Neutrophil (primary cell): ENCODE measurements around the gene DMBX1.

ENCODE experiments used
- H3K27ac ChIP-seq: fragments of 200-600 bp; sonication (generic); 2 replicates; pipeline ENCODE4 v1.5.1; 2016; ENCODE audit warnings: mild to moderate bottlenecking, moderate library complexity
- H3K27me3 ChIP-seq: fragments of 200-600 bp; sonication (generic); 2 replicates; pipeline ENCODE4 v1.6.0; 2016; ENCODE audit warnings: mild to moderate bottlenecking
- H3K36me3 ChIP-seq: fragments of 200-600 bp; sonication (generic); 2 replicates; pipeline ENCODE4 v1.5.1; 2017
- H3K4me1 ChIP-seq, 2 experiments: fragments of 200-600 bp in 1 of 2; sonication (generic) in 1 of 2; 1 replicate in 1 of 2; 2 replicates in 1 of 2; pipeline versions ENCODE4 v1.5.1 to v1.6.1; 2013 to 2016; ENCODE audit warnings: low read depth in 1 of 2, low read length in 1 of 2, mild to moderate bottlenecking in 1 of 2, moderate library complexity in 1 of 2; ENCODE audit not compliant: control insufficient read depth in 1 of 2, insufficient read depth in 1 of 2
- H3K4me3 ChIP-seq, 2 experiments: fragments of 200-600 bp in 1 of 2; sonication (generic) in 1 of 2; 1 replicate in 1 of 2; 2 replicates in 1 of 2; pipeline ENCODE4 v1.5.1; 2013 to 2016; ENCODE audit warnings: low read depth in 1 of 2, low read length in 1 of 2, mild to moderate bottlenecking in 1 of 2, moderate library complexity in 1 of 2
- H3K9me3 ChIP-seq: fragments of 200-600 bp; sonication (generic); 2 replicates; pipeline ENCODE4 v1.5.1; 2016
- CTCF ChIP-seq: fragments of 200-600 bp; sonication (generic); IDR thresholded peaks from 2 replicates; pipeline ENCODE4 v1.5.1; 2016; ENCODE audit warnings: antibody characterized with exemption

Gene DMBX1

GRCh38 chr1:46467183-46467504 lies 22.5 kb upstream of the DMBX1 start:
- Histone ChIP-seq H3K36me3 (no peaks in the 10 kb centered on the region), H3K9me3 (no peaks in the 10 kb centered on the region), H3K4me1 (peaks cover 0 to 9% of the 10 kb centered on the region in 2 experiments), H3K27ac (no peak overlapping the region), H3K27me3 (peaks cover 100% of the 10 kb centered on the region), H3K4me3 (no peak overlapping the region)
- TF ChIP-seq CTCF = no peak

GRCh38 chr1:46469881-46470280 lies 19.8 kb upstream of the DMBX1 start:
- no peak for TF ChIP-seq CTCF
- H3K27ac ChIP-seq = no peak overlapping the region
- no peak overlapping the region for H3K4me3 ChIP-seq
- peaks cover 0 to 9% of the 10 kb centered on the region in 2 experiments for H3K4me1 ChIP-seq
- H3K36me3 ChIP-seq = no peaks in the 10 kb centered on the region
- no peaks in the 10 kb centered on the region for H3K9me3 ChIP-seq
- H3K27me3 ChIP-seq = peaks cover 99% of the 10 kb centered on the region

GRCh38 chr1:46471848-46472492 lies 17.7 kb upstream of the DMBX1 start:
- H3K4me1 ChIP-seq = peaks cover 0 to 2% of the 10 kb centered on the region in 2 experiments
- H3K27ac ChIP-seq = no peak overlapping the region
- H3K36me3 ChIP-seq = no peaks in the 10 kb centered on the region
- H3K27me3 ChIP-seq = peaks cover 99% of the 10 kb centered on the region
- H3K9me3 ChIP-seq = no peaks in the 10 kb centered on the region
- no peak overlapping the region for H3K4me3 ChIP-seq
- no peak for TF ChIP-seq CTCF

GRCh38 chr1:46472498-46473181 lies 17.0 kb upstream of the DMBX1 start:
- Histone ChIP-seq H3K4me3 (no peak overlapping the region), H3K27me3 (peaks cover 95% of the 10 kb centered on the region), H3K27ac (no peak overlapping the region), H3K4me1 (no peaks in the 10 kb centered on the region), H3K36me3 (no peaks in the 10 kb centered on the region), H3K9me3 (no peaks in the 10 kb centered on the region)
- TF ChIP-seq CTCF = no peak

- H3K27me3 ChIP-seq = peaks cover 88% of the 10 kb centered on the region
Observed at GRCh38 chr1:46473991-46474390, 15.6 kb upstream of the DMBX1 start.

More at GRCh38 chr1:46473991-46474390, 15.6 kb upstream of the DMBX1 start:
- no peaks in the 10 kb centered on the region for H3K36me3 ChIP-seq
- no peak for TF ChIP-seq CTCF
- H3K4me1 ChIP-seq = no peaks in the 10 kb centered on the region
- H3K4me3 ChIP-seq = no peak overlapping the region
- H3K27ac ChIP-seq = no peak overlapping the region
- H3K9me3 ChIP-seq = no peaks in the 10 kb centered on the region
